ENCODE data around the gene RFT1.

The RFT1 gene

DNA sequence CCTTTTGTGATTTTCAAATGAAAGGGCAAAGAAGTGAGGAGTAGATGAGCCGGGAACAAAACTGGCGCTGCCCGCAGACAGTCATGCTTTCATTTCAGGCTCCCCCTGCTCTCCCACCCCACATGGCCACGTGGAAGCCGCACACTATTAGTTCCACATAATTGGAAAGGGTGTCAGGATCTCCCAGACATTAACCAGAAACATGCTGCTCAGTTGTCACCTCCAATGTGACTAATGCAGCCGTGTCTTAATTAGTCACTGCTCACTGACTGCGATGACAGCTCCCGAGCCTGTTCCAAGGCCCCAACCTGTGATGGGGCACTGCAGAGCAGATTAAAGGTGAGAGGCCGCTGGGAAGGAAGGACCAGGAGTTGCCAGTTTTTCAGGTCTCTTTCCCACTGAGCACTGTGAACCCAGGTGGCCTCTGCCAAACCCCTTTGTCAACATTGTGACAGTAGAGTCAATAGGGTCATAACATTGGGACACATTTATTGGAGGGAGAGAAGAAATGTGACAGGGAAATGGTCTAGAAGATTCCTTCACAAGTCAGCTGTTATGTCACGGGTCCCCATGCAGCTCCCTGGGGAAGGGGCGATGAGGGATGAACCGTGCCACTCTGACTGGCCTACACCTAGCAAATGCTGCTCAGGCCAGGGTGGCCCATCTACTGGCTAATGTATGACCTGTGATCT lies 45.8 kb downstream of the RFT1 start:
- Histone ChIP-seq H3K79me2 (ENCODE audit: insufficient read depth, low read length) (no peaks in the 10 kb centered on the region), H2AFZ (ENCODE audit: low read depth, low read length, severe bottlenecking) (no peak overlapping the region), H3K9ac (ENCODE audit: low read length) (no peak overlapping the region), H3F3A (ENCODE audit: insufficient read depth) (no peaks in the 10 kb centered on the region), H3K9me3 (ENCODE audit: insufficient read depth, low read length) (no peaks in the 10 kb centered on the region), H4K20me1 (ENCODE audit: low read depth, low read length) (no peaks in the 10 kb centered on the region), H3K4me2 (ENCODE audit: low read depth, low read length, poor library complexity, severe bottlenecking) (no peak overlapping the region), H3K27me3 (ENCODE audit: low read length) (no peaks in the 10 kb centered on the region), H3K9me2 (replicated peaks; ENCODE audit: insufficient read depth, low read length) (no peaks in the 10 kb centered on the region), H3K36me3 (ENCODE audit: low read length) (no peaks in the 10 kb centered on the region), H3K27ac (ENCODE audit: low read depth, low read length) (no peak overlapping the region), H3K4me3 (ENCODE audit: insufficient read depth, low read length, poor library complexity, severe bottlenecking) (no peak overlapping the region)
- TF ChIP-seq, protein P1, sequence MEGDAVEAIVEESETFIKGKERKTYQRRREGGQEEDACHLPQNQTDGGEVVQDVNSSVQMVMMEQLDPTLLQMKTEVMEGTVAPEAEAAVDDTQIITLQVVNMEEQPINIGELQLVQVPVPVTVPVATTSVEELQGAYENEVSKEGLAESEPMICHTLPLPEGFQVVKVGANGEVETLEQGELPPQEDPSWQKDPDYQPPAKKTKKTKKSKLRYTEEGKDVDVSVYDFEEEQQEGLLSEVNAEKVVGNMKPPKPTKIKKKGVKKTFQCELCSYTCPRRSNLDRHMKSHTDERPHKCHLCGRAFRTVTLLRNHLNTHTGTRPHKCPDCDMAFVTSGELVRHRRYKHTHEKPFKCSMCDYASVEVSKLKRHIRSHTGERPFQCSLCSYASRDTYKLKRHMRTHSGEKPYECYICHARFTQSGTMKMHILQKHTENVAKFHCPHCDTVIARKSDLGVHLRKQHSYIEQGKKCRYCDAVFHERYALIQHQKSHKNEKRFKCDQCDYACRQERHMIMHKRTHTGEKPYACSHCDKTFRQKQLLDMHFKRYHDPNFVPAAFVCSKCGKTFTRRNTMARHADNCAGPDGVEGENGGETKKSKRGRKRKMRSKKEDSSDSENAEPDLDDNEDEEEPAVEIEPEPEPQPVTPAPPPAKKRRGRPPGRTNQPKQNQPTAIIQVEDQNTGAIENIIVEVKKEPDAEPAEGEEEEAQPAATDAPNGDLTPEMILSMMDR (IDR thresholded peaks at IDR 0.05; ENCODE audit: insufficient read depth, low read length, poor library complexity, severe bottlenecking): no peak
- TF ChIP-seq EZH2phosphoT487 (conservative IDR thresholded peaks at IDR 0.05; ENCODE audit: low read length): no peak

DNA sequence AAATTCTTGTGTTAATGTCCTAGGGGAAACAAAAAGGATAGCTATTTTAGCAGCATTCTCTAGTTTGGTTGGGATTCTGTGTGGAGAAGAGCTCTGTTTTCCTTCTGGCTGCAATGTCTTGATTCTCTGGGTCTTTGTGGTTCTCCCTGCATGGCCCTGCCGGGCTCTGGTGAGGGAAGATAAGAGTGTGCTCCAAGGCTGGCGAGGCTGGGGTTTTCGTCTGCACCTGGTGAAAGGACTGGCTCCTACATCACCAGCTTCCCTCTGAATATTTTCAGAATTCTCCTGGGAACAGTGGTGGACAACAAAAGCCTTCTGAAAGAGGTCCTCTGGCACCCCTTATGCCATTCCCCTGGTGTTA lies 46.3 kb downstream of the RFT1 start:
- H3K9me3 ChIP-seq (ENCODE audit: insufficient read depth, low read length): no peaks in the 10 kb centered on the region
- no peaks in the 10 kb centered on the region for H3K27me3 ChIP-seq (ENCODE audit: low read length)
- no peak overlapping the region for H3K9ac ChIP-seq (ENCODE audit: low read length)
- H2AFZ ChIP-seq (ENCODE audit: low read depth, low read length, severe bottlenecking): no peak overlapping the region
- H3K9me2 ChIP-seq (replicated peaks; ENCODE audit: insufficient read depth, low read length): no peaks in the 10 kb centered on the region
- H3F3A ChIP-seq (ENCODE audit: insufficient read depth): no peaks in the 10 kb centered on the region
- no peak overlapping the region for H3K27ac ChIP-seq (ENCODE audit: low read depth, low read length)
- no peaks in the 10 kb centered on the region for H3K79me2 ChIP-seq (ENCODE audit: insufficient read depth, low read length)
- H4K20me1 ChIP-seq (ENCODE audit: low read depth, low read length): no peaks in the 10 kb centered on the region
- no peak overlapping the region for H3K4me3 ChIP-seq (ENCODE audit: insufficient read depth, low read length, poor library complexity, severe bottlenecking)
- TF ChIP-seq, protein P1 (IDR thresholded peaks at IDR 0.05; ENCODE audit: insufficient read depth, low read length, poor library complexity, severe bottlenecking): no peak
- TF ChIP-seq EZH2phosphoT487 (conservative IDR thresholded peaks at IDR 0.05; ENCODE audit: low read length): no peak
- no peak overlapping the region for H3K4me2 ChIP-seq (ENCODE audit: low read depth, low read length, poor library complexity, severe bottlenecking)
- no peaks in the 10 kb centered on the region for H3K36me3 ChIP-seq (ENCODE audit: low read length)

DNA sequence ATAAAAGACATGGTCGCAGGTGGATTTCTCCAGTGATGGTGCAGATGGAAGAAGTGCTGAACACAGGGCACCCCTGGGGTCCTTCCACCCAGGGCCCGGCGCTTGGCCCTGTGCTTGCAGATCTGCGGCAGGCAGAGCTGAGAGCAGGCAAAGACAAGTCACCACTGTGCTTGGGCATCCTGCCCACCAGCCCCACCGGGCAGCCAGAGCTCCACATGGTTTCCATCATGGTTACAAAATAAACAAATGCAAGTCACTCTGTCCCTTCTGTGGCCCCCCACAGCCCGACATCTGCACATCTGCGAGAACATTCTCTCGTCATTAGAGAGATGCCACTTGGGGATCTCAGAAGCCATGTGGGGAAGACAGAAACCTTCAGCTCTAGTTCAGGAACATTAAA lies 46.7 kb downstream of the RFT1 start:
- Histone ChIP-seq H3K4me2 (ENCODE audit: low read depth, low read length, poor library complexity, severe bottlenecking) (no peak overlapping the region), H4K20me1 (ENCODE audit: low read depth, low read length) (no peaks in the 10 kb centered on the region), H3K27me3 (ENCODE audit: low read length) (no peaks in the 10 kb centered on the region), H3K27ac (ENCODE audit: low read depth, low read length) (no peak overlapping the region), H3K4me3 (ENCODE audit: insufficient read depth, low read length, poor library complexity, severe bottlenecking) (no peak overlapping the region), H3F3A (ENCODE audit: insufficient read depth) (no peaks in the 10 kb centered on the region), H3K9me2 (replicated peaks; ENCODE audit: insufficient read depth, low read length) (no peaks in the 10 kb centered on the region), H3K36me3 (ENCODE audit: low read length) (no peaks in the 10 kb centered on the region), H3K9me3 (ENCODE audit: insufficient read depth, low read length) (no peaks in the 10 kb centered on the region), H3K9ac (ENCODE audit: low read length) (no peak overlapping the region), H2AFZ (ENCODE audit: low read depth, low read length, severe bottlenecking) (no peak overlapping the region), H3K79me2 (ENCODE audit: insufficient read depth, low read length) (no peaks in the 10 kb centered on the region)
- no peak for TF ChIP-seq EZH2phosphoT487 (conservative IDR thresholded peaks at IDR 0.05; ENCODE audit: low read length)
- TF ChIP-seq, protein P1 (IDR thresholded peaks at IDR 0.05; ENCODE audit: insufficient read depth, low read length, poor library complexity, severe bottlenecking): no peak
